ENCODE data around the gene WRAP73. TPM values are rescaled to one million over a fixed set of nuclear protein-coding genes. Genes with fewer than 3 reads are reported as not detected.

Gene WRAP73
- total and polyA plus RNA-seq, 4 donors, result 5.8 to 27.8 (median 14.0) TPM

DNA sequence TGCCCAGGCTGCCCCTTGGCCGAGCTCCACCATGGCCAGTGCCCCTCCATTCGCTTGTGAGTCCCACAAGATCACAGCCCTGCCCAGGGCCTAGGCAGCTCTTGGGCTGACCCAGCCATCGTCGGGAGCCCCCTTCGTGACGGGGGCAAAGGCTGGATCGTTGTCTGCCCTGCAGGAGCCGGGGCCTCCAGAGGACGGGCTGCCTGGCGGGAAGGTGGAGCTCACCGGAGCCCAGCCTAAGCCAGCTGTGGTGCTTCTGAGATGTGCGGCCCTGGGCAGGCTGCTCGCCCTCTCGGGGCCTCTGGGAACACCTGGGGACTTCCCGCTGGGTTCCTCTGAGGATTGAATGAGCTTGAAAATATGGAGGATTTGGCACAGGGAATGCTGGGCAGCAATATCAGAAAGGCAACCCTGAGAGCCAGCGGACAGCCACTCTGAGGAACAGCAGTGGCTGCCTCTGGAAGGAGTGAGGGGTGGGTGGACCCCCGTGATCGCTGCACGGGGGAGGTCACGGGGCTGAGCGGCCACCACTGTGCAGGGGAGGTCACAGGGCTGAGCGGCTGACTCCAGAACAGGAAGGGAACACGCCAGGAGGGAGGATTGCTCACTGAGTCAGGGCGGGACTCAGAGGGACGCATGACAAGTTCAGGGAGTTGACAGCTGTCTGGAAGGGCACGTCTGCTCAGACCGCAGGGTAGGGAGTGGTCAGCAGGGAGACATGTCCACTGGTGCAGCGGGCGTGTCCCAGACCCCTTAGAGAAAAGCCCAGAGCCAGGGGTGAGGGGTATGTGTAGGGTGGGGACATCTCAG, 21.7 kb upstream of the WRAP73 start:
- H3K4me3 ChIP-seq (ENCODE audit: low read length in 2 of 2), result no peak overlapping the region
- H3K4me1 ChIP-seq (ENCODE audit: control insufficient read depth in 1 of 2, insufficient read depth in 2 of 2, low read length in 2 of 2), result no peaks in the 10 kb centered on the region
- ATAC-seq (ENCODE audit: low FRiP score) (no peak), DNase-seq (peak; percentile 36 to 70)
- 58 to 68% methylated on average over 29 of the region's 29 CpGs for WGBS, 2 donors
- H3K36me3 ChIP-seq (ENCODE audit: control insufficient read depth in 1 of 2, insufficient read depth in 2 of 2, low read length in 1 of 2), result no peaks in the 10 kb centered on the region
- no peaks in the 10 kb centered on the region for H3K27me3 ChIP-seq (ENCODE audit: control insufficient read depth in 1 of 2, insufficient read depth in 2 of 2, low read length in 1 of 2)
- intact Hi-C loops (cut with DNase I), result no loop called here
- H3K27ac ChIP-seq (ENCODE audit: low read depth in 1 of 2, low read length in 2 of 2), result no peak overlapping the region
- no peaks in the 10 kb centered on the region for H3K9me3 ChIP-seq (ENCODE audit: control insufficient read depth, low read length)

DNA sequence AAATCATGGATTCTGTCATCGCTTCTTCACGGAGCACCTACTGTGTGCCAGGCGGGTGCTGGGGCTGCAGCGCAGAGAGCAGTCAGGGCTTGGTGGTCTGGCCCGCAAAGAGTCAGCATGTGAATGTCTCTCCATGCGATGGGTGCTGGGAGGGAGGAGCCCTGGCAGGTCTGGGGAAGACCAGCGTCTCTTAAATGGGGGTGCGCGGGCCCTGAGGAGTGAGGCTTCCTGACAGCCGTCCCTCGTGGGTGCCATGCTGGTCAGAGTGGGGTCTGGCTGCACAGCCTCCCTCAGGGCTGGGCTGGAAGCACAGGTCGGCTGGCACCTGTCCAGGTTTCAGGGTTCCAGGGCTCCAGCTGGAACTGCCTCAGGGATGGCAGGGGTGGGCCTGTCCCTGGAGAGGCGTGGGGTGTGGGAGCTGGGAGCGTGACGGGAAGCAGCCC, 20.9 kb upstream of the WRAP73 start:
- DNase-seq, result peak; percentile 43 to 77
- intact Hi-C loops (cut with DNase I), result no loop called here

DNA sequence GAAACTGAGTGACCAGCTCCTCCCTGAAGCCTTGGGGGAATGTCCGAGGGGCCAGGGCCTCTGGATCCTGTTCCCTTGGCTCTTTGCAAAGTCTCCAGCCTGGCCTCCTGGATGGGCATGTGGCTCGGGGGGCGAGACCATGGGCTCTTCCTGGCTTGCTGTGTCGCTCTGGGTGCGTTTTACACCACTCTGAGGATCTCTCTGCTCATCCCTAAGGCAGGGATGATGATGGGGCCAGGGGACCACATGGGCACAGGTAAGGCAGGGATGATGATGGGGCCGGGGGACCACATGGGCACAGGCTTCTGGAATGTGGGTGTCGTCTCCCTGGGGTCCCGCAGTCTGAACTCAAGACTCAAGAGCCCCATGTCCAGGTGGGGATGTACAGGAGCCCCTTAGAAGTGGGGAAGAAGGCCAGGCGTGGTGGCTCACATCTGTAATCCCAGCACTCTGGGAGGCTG, 20.1 kb upstream of the WRAP73 start:
- Histone ChIP-seq H3K4me3 (ENCODE audit: low read length in 2 of 2) (no peak overlapping the region), H3K27me3 (ENCODE audit: control insufficient read depth in 1 of 2, insufficient read depth in 2 of 2, low read length in 1 of 2) (no peaks in the 10 kb centered on the region), H3K36me3 (ENCODE audit: control insufficient read depth in 1 of 2, insufficient read depth in 2 of 2, low read length in 1 of 2) (no peaks in the 10 kb centered on the region), H3K9me3 (ENCODE audit: control insufficient read depth, low read length) (no peaks in the 10 kb centered on the region), H3K27ac (ENCODE audit: low read depth in 1 of 2, low read length in 2 of 2) (no peak overlapping the region), H3K4me1 (ENCODE audit: control insufficient read depth in 1 of 2, insufficient read depth in 2 of 2, low read length in 2 of 2) (no peaks in the 10 kb centered on the region)
- 88 to 93% methylated on average over 9 of the region's 9 CpGs for WGBS, 2 donors
- DNase-seq (peak; percentile 12 to 46), ATAC-seq (ENCODE audit: low FRiP score) (no peak)
- intact Hi-C loops (cut with DNase I), result no loop called here

More for the DNA sequence above, 20.9 kb upstream of the WRAP73 start:
- Histone ChIP-seq H3K9me3 (ENCODE audit: control insufficient read depth, low read length) (no peaks in the 10 kb centered on the region), H3K27ac (ENCODE audit: low read depth in 1 of 2, low read length in 2 of 2) (no peak overlapping the region), H3K4me3 (ENCODE audit: low read length in 2 of 2) (no peak overlapping the region), H3K36me3 (ENCODE audit: control insufficient read depth in 1 of 2, insufficient read depth in 2 of 2, low read length in 1 of 2) (no peaks in the 10 kb centered on the region), H3K27me3 (ENCODE audit: control insufficient read depth in 1 of 2, insufficient read depth in 2 of 2, low read length in 1 of 2) (no peaks in the 10 kb centered on the region), H3K4me1 (ENCODE audit: control insufficient read depth in 1 of 2, insufficient read depth in 2 of 2, low read length in 2 of 2) (no peaks in the 10 kb centered on the region)
- WGBS, 2 donors, result 83 to 87% methylated on average over 15 of the region's 15 CpGs
- no peak for ATAC-seq (ENCODE audit: low FRiP score)

DNA sequence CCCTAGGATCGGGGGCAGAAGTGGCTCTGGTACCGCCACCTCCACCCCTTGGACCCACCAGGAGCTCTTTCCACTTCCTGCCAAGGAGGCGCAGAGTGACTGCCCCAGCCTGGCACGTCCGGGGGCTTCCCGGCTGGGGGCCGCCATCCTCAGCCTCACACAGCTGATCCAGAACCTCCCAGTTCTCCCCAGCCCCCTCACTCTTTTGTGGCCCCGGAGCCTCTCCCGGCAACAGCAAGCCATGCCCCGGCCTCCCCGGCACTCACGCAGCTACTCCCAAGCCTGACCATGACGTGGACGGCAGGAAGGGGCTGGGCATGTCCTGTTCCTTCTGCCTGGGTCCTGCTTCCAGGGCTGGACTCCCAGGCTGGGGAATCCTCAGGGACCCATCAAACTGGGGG, 19.5 kb upstream of the WRAP73 start:
- Histone ChIP-seq H3K4me1 (ENCODE audit: control insufficient read depth in 1 of 2, insufficient read depth in 2 of 2, low read length in 2 of 2) (no peaks in the 10 kb centered on the region), H3K4me3 (ENCODE audit: low read length in 2 of 2) (no peak overlapping the region), H3K27me3 (ENCODE audit: control insufficient read depth in 1 of 2, insufficient read depth in 2 of 2, low read length in 1 of 2) (no peaks in the 10 kb centered on the region), H3K9me3 (ENCODE audit: control insufficient read depth, low read length) (no peaks in the 10 kb centered on the region), H3K36me3 (ENCODE audit: control insufficient read depth in 1 of 2, insufficient read depth in 2 of 2, low read length in 1 of 2) (no peaks in the 10 kb centered on the region), H3K27ac (ENCODE audit: low read depth in 1 of 2, low read length in 2 of 2) (no peak overlapping the region)
- ATAC-seq (ENCODE audit: low FRiP score) (no peak), DNase-seq (peak; percentile 44 to 72)
- 75 to 85% methylated on average over 14 of the region's 14 CpGs for WGBS, 2 donors
- intact Hi-C loops (cut with DNase I), result no loop called here

DNA sequence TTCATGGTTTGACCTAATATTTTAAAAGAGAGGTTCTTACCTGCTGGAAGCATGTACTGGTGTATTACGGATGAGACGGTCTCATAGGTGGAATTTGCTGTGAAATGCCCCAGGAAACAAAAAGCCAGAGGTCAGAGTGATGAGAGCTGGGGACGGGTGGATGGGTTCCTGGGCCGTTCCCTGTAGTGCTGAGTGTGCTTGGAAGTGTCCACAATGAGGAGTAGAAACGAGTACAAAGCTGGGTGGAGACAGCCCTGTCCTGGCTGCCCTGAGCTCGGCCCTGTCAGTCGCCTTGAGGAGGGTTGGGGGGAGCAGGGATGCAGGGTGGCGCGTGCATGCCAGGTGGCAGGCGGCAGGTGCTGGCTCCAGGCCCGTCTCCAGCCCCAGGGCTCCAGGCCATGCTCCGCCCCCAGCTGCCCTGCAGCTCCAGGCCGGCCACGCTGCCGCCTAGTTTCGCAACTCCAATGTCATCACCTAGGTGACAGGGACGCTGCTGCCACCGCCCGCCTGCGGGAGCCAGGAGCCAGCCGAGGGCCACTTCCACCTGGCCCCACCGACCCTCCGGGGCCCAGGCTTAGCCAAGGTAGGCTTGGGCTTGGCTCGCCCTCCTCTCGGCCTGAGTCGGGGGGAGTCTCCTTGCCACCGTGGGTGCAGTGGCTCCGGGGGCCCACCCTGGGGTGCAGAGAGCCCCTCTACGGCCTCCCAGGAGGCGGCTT, 18.8 kb upstream of the WRAP73 start:
- DNase-seq, result peak; percentile 79 to 84
- 21 to 27% methylated on average over 27 to 30 of the region's 30 CpGs for WGBS, 2 donors
- H3K36me3 ChIP-seq (ENCODE audit: control insufficient read depth in 1 of 2, insufficient read depth in 2 of 2, low read length in 1 of 2), result no peaks in the 10 kb centered on the region
- H3K4me3 ChIP-seq (ENCODE audit: low read length in 2 of 2), result no peak overlapping the region
- no peak overlapping the region for H3K27ac ChIP-seq (ENCODE audit: low read depth in 1 of 2, low read length in 2 of 2)
- ATAC-seq (ENCODE audit: low FRiP score), result peak; percentile 58
- intact Hi-C loops (cut with DNase I), result no loop called here
- no peaks in the 10 kb centered on the region for H3K4me1 ChIP-seq (ENCODE audit: control insufficient read depth in 1 of 2, insufficient read depth in 2 of 2, low read length in 2 of 2)
- H3K27me3 ChIP-seq (ENCODE audit: control insufficient read depth in 1 of 2, insufficient read depth in 2 of 2, low read length in 1 of 2), result no peaks in the 10 kb centered on the region
- H3K9me3 ChIP-seq (ENCODE audit: control insufficient read depth, low read length), result no peaks in the 10 kb centered on the region

DNA sequence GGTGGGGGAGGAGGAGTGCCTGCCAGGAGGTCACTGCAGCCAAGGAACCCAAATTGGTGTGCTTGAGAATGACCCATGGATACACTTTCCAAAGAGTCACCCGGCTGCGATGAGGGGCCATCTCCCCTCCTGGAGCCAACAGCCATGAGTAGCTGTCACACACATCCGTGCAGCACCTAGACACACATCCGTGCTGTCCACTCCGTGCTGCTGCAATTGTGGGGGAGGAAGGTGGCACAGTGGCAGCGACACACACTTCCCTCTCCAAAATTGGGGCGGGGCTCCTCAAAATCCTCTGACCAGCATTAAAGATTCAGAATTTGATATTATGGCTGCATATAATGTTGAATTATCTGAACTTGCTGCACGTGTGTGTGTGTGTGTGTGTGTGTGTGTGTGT, 18.2 kb upstream of the WRAP73 start:
- Histone ChIP-seq H3K36me3 (ENCODE audit: control insufficient read depth in 1 of 2, insufficient read depth in 2 of 2, low read length in 1 of 2) (no peaks in the 10 kb centered on the region), H3K27me3 (ENCODE audit: control insufficient read depth in 1 of 2, insufficient read depth in 2 of 2, low read length in 1 of 2) (no peaks in the 10 kb centered on the region), H3K4me3 (ENCODE audit: low read length in 2 of 2) (no peak overlapping the region), H3K9me3 (ENCODE audit: control insufficient read depth, low read length) (no peaks in the 10 kb centered on the region), H3K27ac (ENCODE audit: low read depth in 1 of 2, low read length in 2 of 2) (no peak overlapping the region), H3K4me1 (ENCODE audit: control insufficient read depth in 1 of 2, insufficient read depth in 2 of 2, low read length in 2 of 2) (no peaks in the 10 kb centered on the region)
- DNase-seq (peak in 1 of 2 donors; percentile 43), ATAC-seq (ENCODE audit: low FRiP score) (no peak)
- intact Hi-C loops (cut with DNase I), result no loop called here
- 76 to 78% methylated on average over 8 of the region's 8 CpGs for whole genome bisulfite sequencing, 2 donors

DNA sequence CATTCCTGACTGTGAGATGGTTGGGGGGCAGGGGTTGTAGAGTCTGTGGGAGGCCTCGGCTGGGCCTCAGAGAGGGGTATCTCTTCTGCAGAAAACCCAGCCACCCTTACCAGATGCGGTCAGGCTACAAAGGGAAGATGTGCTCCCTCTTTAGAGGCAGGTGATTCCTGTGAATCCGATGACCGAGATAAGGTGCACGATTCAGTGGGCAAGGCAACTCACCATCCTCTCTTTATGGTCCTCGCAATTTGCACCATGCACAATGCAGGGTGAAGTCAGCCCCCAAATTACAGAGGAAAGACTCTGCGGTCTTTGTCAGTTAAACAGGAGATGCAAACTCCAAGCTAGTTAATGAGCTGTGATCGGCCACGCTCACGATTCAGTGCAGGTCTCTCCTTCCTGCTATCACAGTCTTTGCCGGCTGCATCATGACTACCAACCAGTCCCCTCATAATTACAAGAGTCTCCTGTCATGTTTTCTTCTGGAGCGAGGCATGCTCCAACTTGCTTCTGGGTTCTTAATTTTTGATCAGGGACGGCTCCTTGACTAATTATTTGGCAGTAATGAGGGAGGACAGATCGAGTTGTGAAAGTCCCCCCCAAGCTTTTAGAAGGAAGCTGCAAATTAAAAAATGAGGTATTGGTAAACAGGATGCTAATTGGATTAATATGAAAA, 14.9 kb upstream of the WRAP73 start:
- no peaks in the 10 kb centered on the region for H3K4me1 ChIP-seq (ENCODE audit: control insufficient read depth in 1 of 2, insufficient read depth in 2 of 2, low read length in 2 of 2)
- no peaks in the 10 kb centered on the region for H3K36me3 ChIP-seq (ENCODE audit: control insufficient read depth in 1 of 2, insufficient read depth in 2 of 2, low read length in 1 of 2)
- no peak overlapping the region for H3K4me3 ChIP-seq (ENCODE audit: low read length in 2 of 2)
- intact Hi-C loops (cut with DNase I), result no loop called here
- peak; percentile 14 to 26 for DNase-seq
- no peak for ATAC-seq (ENCODE audit: low FRiP score)
- H3K27ac ChIP-seq (ENCODE audit: low read depth in 1 of 2, low read length in 2 of 2), result no peak overlapping the region
- WGBS, 2 donors, result 90 to 91% methylated on average over 14 of the region's 14 CpGs
- H3K9me3 ChIP-seq (ENCODE audit: control insufficient read depth, low read length), result no peaks in the 10 kb centered on the region
- no peaks in the 10 kb centered on the region for H3K27me3 ChIP-seq (ENCODE audit: control insufficient read depth in 1 of 2, insufficient read depth in 2 of 2, low read length in 1 of 2)

DNA sequence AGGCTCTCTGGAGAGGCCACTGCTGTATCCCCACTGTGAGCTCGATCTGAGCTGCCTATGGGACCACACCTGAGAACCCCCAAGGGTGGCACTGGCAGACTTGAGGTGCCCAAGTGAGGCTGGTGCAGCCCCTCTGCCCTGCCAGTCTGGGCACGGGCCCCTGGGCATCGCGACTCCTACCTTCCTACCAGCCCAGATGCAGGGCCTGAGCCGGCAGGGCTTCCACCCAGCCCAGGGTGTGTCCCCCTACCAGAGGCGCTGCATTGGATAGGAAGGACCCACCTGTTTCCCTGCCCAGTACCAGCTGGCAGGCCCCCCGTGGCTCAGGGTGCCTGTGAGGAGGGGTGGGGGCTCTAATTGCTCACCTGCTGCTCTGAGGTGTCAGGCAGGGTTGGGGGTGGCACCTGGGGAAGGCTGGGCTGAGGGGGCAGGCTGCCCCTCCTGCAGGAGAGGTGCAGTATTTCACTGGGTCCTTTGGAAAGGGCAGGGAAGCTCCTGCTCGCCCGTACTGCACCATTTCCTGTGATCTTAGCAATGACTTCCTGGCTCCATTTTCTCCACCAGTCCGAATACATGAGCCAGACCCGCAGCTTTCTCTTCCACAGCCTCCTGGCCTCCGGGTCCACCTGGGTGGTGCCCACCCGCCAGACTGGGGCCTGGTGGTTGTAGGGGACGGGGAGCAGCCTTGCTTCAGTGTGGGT, 14.2 kb upstream of the WRAP73 start:
- DNase-seq (peak; percentile 22 to 57), ATAC-seq (ENCODE audit: low FRiP score) (no peak)

More for the DNA sequence above, 14.2 kb upstream of the WRAP73 start:
- no peak overlapping the region for H3K27ac ChIP-seq (ENCODE audit: low read depth in 1 of 2, low read length in 2 of 2)
- no peaks in the 10 kb centered on the region for H3K27me3 ChIP-seq (ENCODE audit: control insufficient read depth in 1 of 2, insufficient read depth in 2 of 2, low read length in 1 of 2)
- intact Hi-C loops (cut with DNase I), result no loop called here
- H3K36me3 ChIP-seq (ENCODE audit: control insufficient read depth in 1 of 2, insufficient read depth in 2 of 2, low read length in 1 of 2), result no peaks in the 10 kb centered on the region
- no peaks in the 10 kb centered on the region for H3K4me1 ChIP-seq (ENCODE audit: control insufficient read depth in 1 of 2, insufficient read depth in 2 of 2, low read length in 2 of 2)
- 86 to 89% methylated on average over 14 of the region's 14 CpGs for WGBS, 2 donors
- no peak overlapping the region for H3K4me3 ChIP-seq (ENCODE audit: low read length in 2 of 2)
- H3K9me3 ChIP-seq (ENCODE audit: control insufficient read depth, low read length), result no peaks in the 10 kb centered on the region
